Loucy (cell line): Measurements from ENCODE around the gene SLC26A1.

Experiments used
- H2AFZ ChIP-seq: fragments of 200-600 bp; sonication (generic); 2 replicates; pipeline ENCODE4 v1.6.0; 2016; ENCODE audit warnings: antibody characterized with exemption, mild to moderate bottlenecking, low read length, moderate library complexity
- H3F3A ChIP-seq: fragments of 200-600 bp; 2 replicates; pipeline ENCODE4 v1.6.0; 2016; ENCODE audit warnings: antibody characterized with exemption, low read depth, mild to moderate bottlenecking
- H3K27me3 ChIP-seq: fragments of 200-600 bp; sonication (generic); 2 replicates; pipeline ENCODE4 v1.6.1; 2014; ENCODE audit warnings: low read length, mild to moderate bottlenecking; ENCODE audit not compliant: insufficient read depth, poor library complexity, severe bottlenecking
- H3K36me3 ChIP-seq: fragments of 200-600 bp; sonication (generic); 2 replicates; pipeline ENCODE4 v1.6.1; 2016; ENCODE audit warnings: low read length; ENCODE audit not compliant: insufficient read depth
- H3K4me1 ChIP-seq: fragments of 200-600 bp; sonication (generic); 2 replicates; pipeline ENCODE4 v1.5.1; 2014; ENCODE audit warnings: low read length, mild to moderate bottlenecking; ENCODE audit not compliant: insufficient read depth, poor library complexity, severe bottlenecking
- H3K4me2 ChIP-seq: fragments of 200-600 bp; sonication (generic); 2 replicates; pipeline ENCODE4 v1.6.0; 2014; ENCODE audit warnings: antibody characterized with exemption, low read length, low read depth, mild to moderate bottlenecking; ENCODE audit not compliant: poor library complexity, severe bottlenecking
- H3K4me3 ChIP-seq: fragments of 200-600 bp; sonication (generic); 2 replicates; pipeline ENCODE4 v1.5.1; 2014; ENCODE audit warnings: low read length, mild to moderate bottlenecking, mixed read lengths; ENCODE audit not compliant: poor library complexity, severe bottlenecking
- H3K79me2 ChIP-seq: fragments of 200-600 bp; sonication (generic); 2 replicates; pipeline ENCODE4 v1.6.1; 2014; ENCODE audit warnings: low read length; ENCODE audit not compliant: insufficient read depth
- H3K9ac ChIP-seq: fragments of 200-600 bp; sonication (generic); 2 replicates; pipeline ENCODE4 v1.6.0; 2014; ENCODE audit warnings: mild to moderate bottlenecking, low read depth, low read length, moderate library complexity; ENCODE audit not compliant: poor library complexity, severe bottlenecking
- H3K9me2 ChIP-seq: fragments of 200-600 bp; sonication (generic); replicated peaks from 2 replicates; pipeline ENCODE4 v1.6.1; 2016; ENCODE audit warnings: low read depth, low read length, mixed read lengths
- H3K9me3 ChIP-seq: fragments of 200-600 bp; sonication (generic); 2 replicates; pipeline ENCODE4 v1.6.1; 2014; ENCODE audit warnings: mild to moderate bottlenecking, antibody characterized with exemption, low read length, low read depth; ENCODE audit not compliant: insufficient read depth
- H4K20me1 ChIP-seq: fragments of 200-600 bp; sonication (generic); 2 replicates; pipeline ENCODE4 v1.6.0; 2014; ENCODE audit warnings: antibody characterized with exemption, low read length, mild to moderate bottlenecking; ENCODE audit not compliant: insufficient read depth, poor library complexity, severe bottlenecking
- CTCF ChIP-seq: fragments of 200-600 bp; sonication (generic); conservative IDR thresholded peaks from 2 replicates; pipeline ENCODE4 v1.5.1; 2014; ENCODE audit warnings: mild to moderate bottlenecking, antibody characterized with exemption, low read length
- EZH2phosphoT487 ChIP-seq: fragments of 200-600 bp; IDR thresholded peaks from 2 replicates; pipeline ENCODE4 v1.6.1; 2018; ENCODE audit warnings: antibody characterized with exemption, mild to moderate bottlenecking, moderate library complexity, borderline replicate concordance

Gene SLC26A1

GRCh38 chr4:986428-986878, 6.8 kb downstream of the SLC26A1 start:
- peak overlapping the region; percentile 89 for H3K9ac ChIP-seq
- no peaks in the 10 kb centered on the region for H4K20me1 ChIP-seq
- H3K27me3 ChIP-seq: no peaks in the 10 kb centered on the region
- H3K79me2 ChIP-seq: peaks cover 11% of the 10 kb centered on the region
- H3K36me3 ChIP-seq: no peaks in the 10 kb centered on the region
- no peak for TF ChIP-seq EZH2phosphoT487
- TF ChIP-seq CTCF: no peak
- H3F3A ChIP-seq: no peaks in the 10 kb centered on the region
- H3K9me3 ChIP-seq: no peaks in the 10 kb centered on the region
- peak overlapping the region; percentile 82 for H3K4me3 ChIP-seq
- H2AFZ ChIP-seq: peak overlapping the region; percentile 94
- no peaks in the 10 kb centered on the region for H3K9me2 ChIP-seq
- H3K4me2 ChIP-seq: peak overlapping the region; percentile 89
- H3K4me1 ChIP-seq: peaks cover 21% of the 10 kb centered on the region

- H3K36me3 ChIP-seq: no peaks in the 10 kb centered on the region
- peaks cover 21% of the 10 kb centered on the region for H3K4me1 ChIP-seq
- H4K20me1 ChIP-seq: no peaks in the 10 kb centered on the region
- H3K9ac ChIP-seq: peak overlapping the region; percentile 89
- H3F3A ChIP-seq: no peaks in the 10 kb centered on the region
- H2AFZ ChIP-seq: no peak overlapping the region
- H3K9me3 ChIP-seq: no peaks in the 10 kb centered on the region
- peak overlapping the region; percentile 82 for H3K4me3 ChIP-seq
- H3K4me2 ChIP-seq: peak overlapping the region; percentile 89
- H3K9me2 ChIP-seq: no peaks in the 10 kb centered on the region
- H3K27me3 ChIP-seq: no peaks in the 10 kb centered on the region
- TF ChIP-seq CTCF (no peak), EZH2phosphoT487 (no peak)
- peaks cover 11% of the 10 kb centered on the region for H3K79me2 ChIP-seq
Measured at GRCh38 chr4:985123-985830, 7.9 kb downstream of the SLC26A1 start.

- H3K9me2 ChIP-seq: no peaks in the 10 kb centered on the region
- H3K4me3 ChIP-seq: no peak overlapping the region
- H3F3A ChIP-seq: no peaks in the 10 kb centered on the region
- TF ChIP-seq EZH2phosphoT487 (no peak), CTCF (no peak)
- H3K4me1 ChIP-seq: peaks cover 21% of the 10 kb centered on the region
- H3K36me3 ChIP-seq: no peaks in the 10 kb centered on the region
- no peaks in the 10 kb centered on the region for H3K9me3 ChIP-seq
- peaks cover 11% of the 10 kb centered on the region for H3K79me2 ChIP-seq
- H3K27me3 ChIP-seq: no peaks in the 10 kb centered on the region
- H4K20me1 ChIP-seq: no peaks in the 10 kb centered on the region
- peak overlapping the region; percentile 89 for H3K4me2 ChIP-seq
- H2AFZ ChIP-seq: no peak overlapping the region
- H3K9ac ChIP-seq: peak overlapping the region; percentile 20
Measured at GRCh38 chr4:984336-985054, 8.7 kb downstream of the SLC26A1 start.
